HG02588 (cell line): ENCODE results near the gene RALGPS2.

Source experiments
- ATAC-seq: cut with Tn5 transposase; IDR thresholded peaks from one replicate; pipeline ENCODE4 v1.9.1; 2021; ENCODE audit warnings: mild to moderate bottlenecking, moderate library complexity; ENCODE audit not compliant: unreplicated experiment

The RALGPS2 gene

DNA sequence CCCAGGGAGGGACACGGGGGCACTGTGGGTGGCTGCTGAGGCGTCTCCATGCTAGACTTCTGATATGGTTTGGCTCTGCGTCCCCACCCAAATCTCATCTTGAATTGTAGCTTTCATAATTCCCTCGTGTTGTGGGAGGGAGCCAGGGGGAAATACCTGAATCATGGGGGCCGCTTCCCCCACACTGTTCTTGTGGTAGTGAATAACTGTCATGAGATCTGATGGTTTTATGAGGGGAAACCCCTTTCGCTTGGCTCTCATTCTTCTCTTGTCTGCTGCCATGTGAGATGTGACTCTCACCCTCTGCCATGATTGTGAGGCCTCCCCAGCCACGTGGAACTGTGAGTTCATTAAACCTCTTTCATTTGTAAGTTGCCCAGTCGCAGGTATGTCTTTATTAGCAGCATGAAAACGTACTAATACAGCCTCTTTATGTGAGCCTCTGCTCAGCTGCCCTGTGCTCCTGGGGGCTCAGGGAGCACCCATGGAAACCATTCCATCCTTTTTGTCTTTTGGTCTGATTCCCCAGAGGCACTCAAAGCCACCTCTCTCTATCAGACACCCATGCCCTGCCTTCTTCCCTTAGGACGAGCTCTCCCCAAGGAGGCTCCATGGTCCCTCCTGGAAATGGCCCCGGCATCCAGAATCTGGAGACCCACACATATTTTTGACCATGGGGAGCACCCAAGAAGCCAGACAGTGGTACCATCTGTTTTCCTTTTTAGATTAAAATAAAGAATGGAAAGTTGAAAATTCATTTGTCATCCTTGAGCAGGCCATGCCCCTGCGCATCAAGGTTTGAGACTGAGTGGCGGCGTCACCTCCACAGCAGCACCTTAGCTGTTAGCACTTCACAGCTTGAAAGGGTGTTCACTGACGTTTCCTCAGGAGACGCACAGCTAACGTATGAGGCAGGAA is 234.8 kb downstream of the RALGPS2 start:
- no peak for ATAC-seq

DNA sequence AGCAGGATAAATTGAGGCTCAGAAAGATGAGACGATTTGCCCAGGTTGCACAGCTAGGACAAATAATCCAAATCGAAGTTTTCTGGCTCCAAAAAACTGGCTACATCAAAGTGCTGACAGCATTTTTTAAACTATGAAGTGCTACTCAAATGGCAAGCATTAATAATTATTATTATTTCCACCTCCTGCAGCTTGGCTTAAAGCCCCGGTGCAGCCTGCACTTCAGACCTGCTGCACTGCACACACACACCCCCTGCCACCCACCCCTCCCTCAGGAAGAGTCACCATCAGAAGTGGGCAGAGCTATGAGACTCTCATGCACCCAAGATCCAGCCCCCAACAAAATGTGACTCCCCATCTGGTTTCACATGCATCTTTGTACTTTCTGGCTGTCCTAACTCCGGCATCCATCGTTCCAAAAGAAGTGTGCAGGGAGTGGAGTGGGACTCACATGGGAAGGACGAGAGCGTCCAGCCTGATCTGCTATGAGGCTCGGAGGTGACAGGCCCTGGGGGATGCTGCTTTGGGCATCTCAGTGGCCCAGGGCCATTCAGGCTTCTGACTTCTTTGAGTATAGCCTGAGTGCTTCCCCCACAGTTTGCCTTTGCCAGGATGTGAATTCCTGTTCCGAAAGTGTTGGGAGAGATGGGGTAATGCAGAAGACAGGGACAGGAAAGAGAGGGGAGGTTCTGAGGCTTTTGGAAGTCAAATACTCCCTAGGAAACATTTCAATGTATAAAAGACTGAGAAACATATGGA is 235.6 kb downstream of the RALGPS2 start:
- no peak for ATAC-seq

DNA sequence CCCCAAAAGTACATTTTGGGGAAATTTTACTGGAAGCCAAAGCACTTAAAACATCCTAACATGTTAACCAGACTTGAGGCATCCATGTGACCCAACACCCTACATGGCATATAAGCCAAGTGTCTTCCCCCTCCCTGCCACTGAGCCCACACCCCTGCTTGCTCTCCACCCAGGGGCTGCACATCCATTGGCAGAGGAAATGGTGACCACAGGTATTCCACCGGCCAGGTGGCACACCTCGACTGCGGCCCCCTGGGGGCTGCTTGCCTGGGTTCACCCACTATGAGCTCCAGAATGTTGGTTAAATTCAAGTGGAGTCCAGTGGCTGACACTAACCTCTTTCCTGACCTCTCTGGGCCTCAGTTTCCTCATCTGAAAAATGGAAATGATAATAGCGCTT is 236.3 kb downstream of the RALGPS2 start:
- no peak for ATAC-seq

DNA sequence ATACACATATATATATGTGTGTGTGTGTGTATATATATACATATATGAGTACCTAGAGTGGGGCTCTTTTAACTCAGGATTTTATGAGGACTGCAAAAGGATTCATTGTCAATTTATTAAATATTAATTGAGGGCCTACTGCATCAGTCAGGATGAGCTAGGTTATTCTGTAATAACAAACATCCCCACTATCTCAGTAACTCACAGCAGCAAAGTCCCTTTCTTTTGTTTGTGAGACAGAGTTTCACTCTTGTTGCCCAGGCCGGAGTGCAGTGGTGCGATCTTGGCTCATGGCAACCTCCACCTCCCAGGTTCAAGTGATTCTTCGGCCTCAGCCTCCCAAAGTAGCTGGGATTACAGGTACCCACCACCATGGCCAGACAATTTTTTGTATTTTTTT is 236.8 kb downstream of the RALGPS2 start:
- no peak for ATAC-seq

DNA sequence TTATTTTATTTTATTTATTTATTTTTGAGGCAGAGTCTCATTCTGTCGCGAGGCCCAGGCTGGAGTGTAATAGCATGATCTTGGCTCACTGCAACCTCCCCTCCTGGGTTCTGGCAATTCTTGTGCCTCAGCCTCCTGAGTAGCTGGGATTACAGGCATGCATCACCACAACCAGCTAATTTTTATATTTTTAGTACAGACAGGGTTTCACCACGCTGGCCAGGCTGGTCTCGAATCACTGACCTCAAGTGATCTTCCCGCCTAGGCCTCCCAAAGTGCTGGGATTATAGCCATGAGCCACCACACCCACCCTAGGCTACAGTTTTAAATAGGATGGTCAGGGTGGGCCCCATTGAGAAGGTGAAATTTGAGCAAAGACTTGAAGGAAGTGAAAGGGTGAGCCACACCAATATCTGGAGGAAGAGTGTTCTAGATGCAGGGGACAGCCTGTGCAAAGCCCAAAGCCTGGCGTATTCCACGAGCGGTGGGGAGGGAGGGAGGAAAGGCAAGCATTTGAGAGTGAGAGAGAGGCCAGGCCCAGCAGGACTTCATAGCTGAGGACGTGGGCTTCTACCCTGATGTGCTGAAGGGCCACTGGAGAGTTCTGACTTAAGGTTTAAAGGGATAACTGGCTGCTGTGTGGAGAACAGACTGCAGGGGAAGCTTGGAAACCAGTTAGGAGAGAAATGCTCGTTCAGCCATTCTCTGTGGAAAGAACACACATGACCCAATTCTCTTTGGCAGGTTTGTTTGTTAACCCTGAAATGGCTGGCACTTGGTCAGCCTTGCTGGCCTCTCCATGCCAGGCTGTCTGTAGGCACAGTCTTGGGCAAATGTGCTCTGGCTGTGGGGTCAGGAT is 238.0 kb downstream of the RALGPS2 start:
- ATAC-seq = no peak

DNA sequence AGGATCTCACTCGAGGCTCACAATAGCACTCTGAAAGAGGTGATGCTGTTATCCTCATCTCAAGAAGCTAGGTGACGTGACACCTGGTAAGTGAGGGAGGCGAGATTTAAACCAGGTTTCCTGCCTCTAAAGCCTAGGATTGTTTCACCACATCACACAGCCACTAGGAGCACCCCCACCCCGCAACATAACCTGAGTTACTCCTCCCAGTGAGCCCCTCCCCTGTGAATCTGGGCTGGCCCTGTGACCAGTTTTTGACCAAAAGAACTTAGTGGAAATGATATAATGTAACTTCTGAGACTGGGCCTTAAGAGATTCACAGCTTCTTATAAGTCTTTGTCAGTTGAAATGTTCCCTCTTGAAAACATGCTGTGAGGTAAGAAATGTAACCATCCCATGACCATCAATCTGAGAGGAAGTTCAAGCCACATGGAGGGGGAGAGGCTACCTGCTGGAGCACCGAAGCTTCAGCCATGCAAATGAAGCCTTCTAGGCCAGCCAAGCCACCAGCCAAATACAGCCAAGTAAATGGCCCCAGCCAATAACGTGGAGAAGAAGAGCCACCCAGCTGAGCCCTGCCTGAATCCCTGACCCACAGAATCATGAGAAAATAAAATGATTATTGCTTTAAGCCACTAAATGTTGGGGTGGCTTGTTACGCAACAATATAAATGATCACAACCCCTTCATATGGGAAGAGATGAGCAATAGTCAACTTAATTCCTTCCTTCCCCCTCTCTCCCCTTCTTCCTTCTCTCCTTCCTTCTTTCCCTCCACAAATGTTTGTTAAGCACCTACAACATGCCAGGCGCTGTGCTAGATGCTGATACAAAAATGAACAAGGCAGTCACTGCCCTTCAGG is 239.7 kb downstream of the RALGPS2 start:
- no peak for ATAC-seq

DNA sequence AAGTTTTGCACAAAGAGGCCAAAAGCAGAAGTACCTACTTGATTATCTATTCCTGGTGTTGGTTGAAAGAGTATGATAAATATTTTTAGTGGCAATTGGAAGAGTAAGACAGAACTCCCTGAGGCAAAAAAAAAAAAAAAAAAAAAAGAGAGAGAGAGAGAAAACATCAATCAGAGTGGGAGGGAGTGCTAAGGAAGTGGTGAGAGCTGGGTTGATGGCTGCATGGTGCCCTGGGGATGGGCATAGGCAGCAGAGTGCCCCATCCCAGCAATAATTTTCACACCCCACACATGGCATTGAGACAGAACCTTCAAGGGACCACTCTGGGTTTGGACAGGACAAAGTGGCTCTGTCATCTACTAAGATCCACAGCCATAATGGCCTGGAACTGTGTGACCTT is 241.3 kb downstream of the RALGPS2 start:
- no peak for ATAC-seq

DNA sequence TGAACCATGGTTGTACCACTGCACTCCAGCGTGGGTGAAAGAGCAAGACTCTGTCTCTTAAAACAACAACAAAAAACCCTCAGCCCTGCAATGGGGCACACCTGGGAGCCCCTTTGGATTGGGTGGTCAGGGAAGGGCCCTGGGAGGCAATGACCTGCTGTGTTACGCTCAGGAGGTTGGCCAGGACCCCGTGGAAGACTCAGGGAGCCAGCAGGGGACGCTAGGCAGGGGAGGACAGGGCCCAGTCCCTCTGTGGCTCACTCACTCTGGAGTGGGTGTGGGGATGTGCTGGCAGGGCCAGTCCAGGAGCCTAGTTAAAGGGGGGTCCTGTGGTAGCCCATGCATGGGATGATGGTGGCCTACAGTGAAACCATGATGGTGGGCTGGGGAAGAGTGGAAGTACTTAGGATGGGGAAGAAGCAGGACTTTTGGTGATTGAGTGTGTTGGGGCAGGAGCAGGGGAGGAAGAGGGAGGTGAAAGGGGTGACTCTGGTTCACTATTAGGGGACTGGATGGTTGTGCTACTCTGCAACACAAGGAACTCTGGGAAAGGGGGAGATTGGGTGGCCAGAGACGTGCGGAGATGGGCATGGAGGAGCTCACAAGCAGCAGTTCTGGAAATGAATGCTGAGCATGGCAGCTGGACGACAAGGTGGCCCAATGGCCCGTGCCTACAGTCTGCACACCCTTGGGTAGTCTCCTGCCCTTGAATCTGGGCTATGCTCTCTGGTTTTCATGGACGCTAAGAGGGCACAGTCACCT is 244.4 kb downstream of the RALGPS2 start:
- no peak for ATAC-seq

DNA sequence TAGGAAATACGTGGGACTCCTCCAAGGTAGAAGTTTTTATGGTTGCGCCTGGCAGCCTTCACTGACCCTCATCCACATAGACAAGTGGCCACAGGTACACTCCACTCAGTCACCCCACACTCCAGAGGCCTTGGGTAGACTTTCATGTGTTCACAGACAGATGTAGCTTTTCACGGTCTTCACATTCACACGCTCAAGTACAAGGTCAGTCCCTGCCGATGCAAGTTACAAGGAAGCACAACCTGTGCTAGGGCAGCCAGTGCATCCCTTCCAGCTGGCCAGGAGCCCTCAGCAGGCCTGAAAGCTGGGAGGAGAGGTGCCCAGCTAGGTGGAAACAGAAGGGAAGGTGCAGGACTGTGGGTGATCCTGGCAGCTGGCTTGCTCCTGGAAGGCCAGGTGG is 245.1 kb downstream of the RALGPS2 start:
- ATAC-seq = no peak
